Neural crest cell (in vitro differentiated cells): ENCODE results near the gene RTP3. TPM values are rescaled to one million over a fixed set of nuclear protein-coding genes. Genes with fewer than 3 reads are reported as not detected.

ENCODE experiments used
- DNase-seq: peaks from one replicate; pipeline ENCODE4 v3.0.0; 2021; ENCODE audit warnings: low read depth, mixed read lengths, low spot score
- H3K27ac Mint-ChIP-seq: one replicate; pipeline ENCODE4 v1.8.0; 2021; ENCODE audit warnings: mild to moderate bottlenecking, mixed read lengths; ENCODE audit not compliant: unreplicated experiment
- H3K27me3 Mint-ChIP-seq: 2 replicates; pipeline ENCODE4 v1.8.0; 2021; ENCODE audit warnings: low read depth, mild to moderate bottlenecking, mixed read lengths
- H3K36me3 Mint-ChIP-seq: 2 replicates; pipeline ENCODE4 v1.8.0; 2021; ENCODE audit warnings: low read depth, mild to moderate bottlenecking, mixed read lengths
- H3K4me1 Mint-ChIP-seq: 2 replicates; pipeline ENCODE4 v1.8.0; 2021; ENCODE audit warnings: mixed read lengths
- H3K4me3 Mint-ChIP-seq: one replicate; pipeline ENCODE4 v1.8.0; 2021; ENCODE audit warnings: mild to moderate bottlenecking, mixed read lengths
- H3K9me3 Mint-ChIP-seq: 2 replicates; pipeline ENCODE4 v1.8.0; 2021; ENCODE audit warnings: mixed read lengths
- CTCF ChIP-seq: fragments of 200-600 bp; sonication (generic); conservative IDR thresholded peaks from 2 replicates; pipeline ENCODE4 v1.5.0; 2021; ENCODE audit warnings: antibody characterized with exemption, mild to moderate bottlenecking
- long read RNA-seq: library from polyadenylated mRNA; unstranded; transcript quantifications from one replicate; pipeline ENCODE4 v2.0.0, GENCODE V29; 2020
- total RNA-seq: library from RNA; stranded (reverse); gene quantifications from 2 replicates; pipeline ENCODE4 v1.2.1, GENCODE V29; 2021

Gene RTP3
- total RNA-seq, result not detected in 2 replicates
- long read RNA-seq, result 0 reads

- peaks cover 2% of the 10 kb centered on the region for H3K9me3 Mint-ChIP-seq
- H3K4me3 Mint-ChIP-seq, result no peak within 1 kb of the TSS
- TF ChIP-seq CTCF, result no peak
- peak within 1 kb of the TSS; percentile 43 for H3K27ac Mint-ChIP-seq
- peaks cover 4% of the 10 kb centered on the region for H3K36me3 Mint-ChIP-seq
- no peaks in the 10 kb centered on the region for H3K4me1 Mint-ChIP-seq
- H3K27me3 Mint-ChIP-seq, result peaks cover 3% of the 10 kb centered on the region
- DNase-seq, result no peak
Measured at GRCh38 chr3:46497556-46498265, at the start of gene RTP3. Gene RTP3, plus strand, starts transcription at chr3:46497976. Its CDS starts 87 bp downstream, at chr3:46498063.

GRCh38 chr3:46448721-46449120 lies 49.1 kb upstream of the RTP3 start:
- no peak for DNase-seq
- Mint-ChIP-seq H3K4me1 (no peaks in the 10 kb centered on the region), H3K36me3 (no peaks in the 10 kb centered on the region), H3K9me3 (no peaks in the 10 kb centered on the region), H3K4me3 (no peak overlapping the region), H3K27me3 (peaks cover 15% of the 10 kb centered on the region), H3K27ac (no peak overlapping the region)
- no peak for TF ChIP-seq CTCF

- Mint-ChIP-seq H3K4me1 (no peaks in the 10 kb centered on the region), H3K36me3 (no peaks in the 10 kb centered on the region), H3K4me3 (no peak overlapping the region), H3K27me3 (peaks cover 16% of the 10 kb centered on the region), H3K9me3 (no peaks in the 10 kb centered on the region), H3K27ac (no peak overlapping the region)
- no peak for DNase-seq
- peak; percentile 63 for TF ChIP-seq CTCF
Measured at GRCh38 chr3:46449755-46450552, 47.8 kb upstream of the RTP3 start.

GRCh38 chr3:46453526-46454208 lies 44.1 kb upstream of the RTP3 start:
- no peaks in the 10 kb centered on the region for H3K9me3 Mint-ChIP-seq
- DNase-seq, result no peak

More at GRCh38 chr3:46453526-46454208, 44.1 kb upstream of the RTP3 start:
- no peak overlapping the region for H3K4me3 Mint-ChIP-seq
- no peaks in the 10 kb centered on the region for H3K36me3 Mint-ChIP-seq
- H3K4me1 Mint-ChIP-seq, result no peaks in the 10 kb centered on the region
- TF ChIP-seq CTCF, result no peak
- H3K27ac Mint-ChIP-seq, result no peak overlapping the region
- H3K27me3 Mint-ChIP-seq, result peaks cover 16% of the 10 kb centered on the region
